Cortex of kidney (tissue), 1 donor: ENCODE measurements around the gene SLX4.
"Not testable (repeated sequence)": the region's sequence is repeated elsewhere in the genome, so short reads cannot be mapped to it uniquely, and the experiment has no call there.

Source experiments
- DNase-seq: peaks from one replicate; lab custom pipeline; 2025; lab: John Stamatoyannopoulos, UW

The SLX4 gene

GRCh38 chr16:3611146-3611975 lies at the start of gene SLX4:
TSS of gene SLX4 (minus strand) at chr16:3611606. CDS start at chr16:3608964, 2,642 bp downstream.
- no peak for DNase-seq

- DNase-seq, result no peak
Measured at GRCh38 chr16:3659251-3659650, 47.8 kb upstream of the SLX4 start.

GRCh38 chr16:3656491-3657468 lies 45.4 kb upstream of the SLX4 start:
- DNase-seq, result no peak

- DNase-seq, result not testable (repeated sequence)
Measured at GRCh38 chr16:3656160-3656490, 44.7 kb upstream of the SLX4 start.

GRCh38 chr16:3655396-3656159 lies 44.2 kb upstream of the SLX4 start:
- DNase-seq, result no peak

- no peak for DNase-seq
Measured at GRCh38 chr16:3655030-3655395, 43.6 kb upstream of the SLX4 start.

- no peak for DNase-seq
Measured at GRCh38 chr16:3654249-3654991, 43.0 kb upstream of the SLX4 start, which contains the start of gene DNASE1. TSS of gene DNASE1 (plus strand) at chr16:3654691. CDS start at chr16:3655374, 683 bp downstream.

- DNase-seq, result no peak
Measured at GRCh38 chr16:3652373-3653195, 41.2 kb upstream of the SLX4 start.

GRCh38 chr16:3651461-3652372 lies 40.3 kb upstream of the SLX4 start:
- DNase-seq, result no peak

- DNase-seq, result no peak
Measured at GRCh38 chr16:3650631-3651265, 39.3 kb upstream of the SLX4 start.

GRCh38 chr16:3646348-3646920 lies 35.0 kb upstream of the SLX4 start:
- no peak for DNase-seq

GRCh38 chr16:3645504-3646347 lies 34.3 kb upstream of the SLX4 start:
- no peak for DNase-seq

GRCh38 chr16:3645108-3645503 lies 33.7 kb upstream of the SLX4 start:
- DNase-seq, result no peak

GRCh38 chr16:3643095-3643730 lies 31.8 kb upstream of the SLX4 start:
- no peak for DNase-seq

GRCh38 chr16:3642397-3643094 lies 31.1 kb upstream of the SLX4 start:
- no peak for DNase-seq

- no peak for DNase-seq
Measured at GRCh38 chr16:3641801-3642396, 30.5 kb upstream of the SLX4 start.
